HG02870 (cell line): ENCODE data around the gene ABHD6.
"Not testable (repeated sequence)": the region's sequence is repeated elsewhere in the genome, so short reads cannot be mapped to it uniquely, and the experiment has no call there.

Experiments used
- ATAC-seq: cut with Tn5 transposase; IDR thresholded peaks from one replicate; pipeline ENCODE4 v1.9.1; 2021; ENCODE audit warnings: mild to moderate bottlenecking, moderate library complexity; ENCODE audit not compliant: unreplicated experiment

ABHD6 gene

DNA sequence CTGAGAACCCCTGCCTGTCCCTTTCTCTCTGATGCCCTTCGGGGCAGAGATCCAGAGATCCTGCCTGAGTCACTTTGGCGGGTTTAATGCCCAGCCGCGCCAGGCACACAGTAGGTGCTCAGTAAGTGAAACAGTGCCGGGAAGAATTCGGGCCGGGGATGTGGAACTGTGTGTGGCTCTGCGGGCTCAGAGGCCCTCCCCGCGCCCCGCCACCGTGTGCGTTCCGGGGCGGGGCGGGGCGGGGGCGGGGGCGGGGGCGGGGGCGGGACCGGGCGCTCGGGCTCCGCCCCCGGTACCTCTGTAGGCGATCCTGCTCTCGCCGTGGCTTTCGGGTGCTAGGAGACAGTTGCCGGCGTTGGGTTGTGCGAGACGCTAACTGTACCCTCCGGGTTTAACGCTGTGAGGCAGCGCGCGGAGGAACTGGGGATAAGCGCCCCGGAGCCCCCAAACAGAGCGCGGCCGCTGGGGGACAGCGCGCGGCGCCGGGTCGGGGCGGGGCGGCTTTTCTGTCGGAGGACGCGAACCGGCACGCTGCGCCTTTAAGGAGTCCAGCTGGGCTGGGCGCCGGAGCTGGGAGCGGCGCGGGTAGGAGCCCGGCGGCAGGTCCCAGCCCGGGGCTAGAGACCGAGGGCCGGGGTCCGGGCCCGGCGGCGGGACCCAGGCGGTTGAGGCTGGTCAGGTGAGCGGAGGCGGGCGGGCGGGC is at the start of gene ABHD6:
Gene ABHD6 (plus strand): TSS at position 555 of the 703 bp plus-strand sequence. CDS start 18,795 bp downstream, outside the sequence.
- peak; percentile 72 for ATAC-seq

- ATAC-seq = no peak
Measured at GRCh38 chr3:58188173-58188564, 49.4 kb upstream of the ABHD6 start.

GRCh38 chr3:58188921-58189451 is 48.6 kb upstream of the ABHD6 start:
- ATAC-seq = no peak

DNA sequence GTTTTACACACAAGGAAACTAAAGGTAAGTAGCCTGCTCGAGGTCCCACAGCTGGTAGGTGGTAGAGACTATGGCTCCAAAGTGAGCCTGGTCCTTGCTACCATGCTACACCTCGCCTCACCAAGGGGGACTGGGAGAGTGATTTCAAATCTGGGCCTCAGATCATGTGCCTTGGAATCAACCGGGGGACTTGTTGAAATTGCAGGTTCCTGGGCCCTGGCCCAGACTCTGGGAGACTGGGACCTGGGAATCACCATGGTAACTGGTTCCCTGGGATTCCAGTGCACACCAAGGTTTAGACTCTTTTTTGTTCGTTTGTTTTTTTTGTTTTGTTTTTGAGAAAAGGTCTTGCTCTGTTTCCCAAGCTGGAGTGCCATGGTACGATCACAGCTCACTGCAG is 47.9 kb upstream of the ABHD6 start:
- no peak for ATAC-seq

GRCh38 chr3:58190291-58190690 is 47.3 kb upstream of the ABHD6 start:
- ATAC-seq = no peak

DNA sequence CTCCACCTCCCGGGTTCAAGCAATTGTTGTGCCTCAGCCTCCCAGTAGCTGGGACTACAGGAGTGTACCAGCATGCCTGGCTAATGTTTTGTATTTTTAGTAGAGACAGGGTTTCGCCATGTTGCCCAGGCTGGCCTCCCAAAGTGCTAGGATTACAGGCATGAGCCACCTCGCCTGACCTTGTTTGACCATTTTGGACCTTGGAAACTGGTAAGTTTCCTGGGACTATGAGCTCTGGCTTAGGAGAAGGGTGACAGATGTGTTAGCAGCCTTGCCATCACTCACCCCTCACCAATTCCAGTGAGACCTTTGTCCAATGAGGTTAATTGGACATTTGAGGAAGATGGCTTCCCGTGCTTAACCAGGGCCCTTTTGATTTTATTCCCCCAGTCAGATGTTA is 46.7 kb upstream of the ABHD6 start:
- no peak for ATAC-seq

GRCh38 chr3:58191361-58191991 is 46.1 kb upstream of the ABHD6 start:
- ATAC-seq = no peak

DNA sequence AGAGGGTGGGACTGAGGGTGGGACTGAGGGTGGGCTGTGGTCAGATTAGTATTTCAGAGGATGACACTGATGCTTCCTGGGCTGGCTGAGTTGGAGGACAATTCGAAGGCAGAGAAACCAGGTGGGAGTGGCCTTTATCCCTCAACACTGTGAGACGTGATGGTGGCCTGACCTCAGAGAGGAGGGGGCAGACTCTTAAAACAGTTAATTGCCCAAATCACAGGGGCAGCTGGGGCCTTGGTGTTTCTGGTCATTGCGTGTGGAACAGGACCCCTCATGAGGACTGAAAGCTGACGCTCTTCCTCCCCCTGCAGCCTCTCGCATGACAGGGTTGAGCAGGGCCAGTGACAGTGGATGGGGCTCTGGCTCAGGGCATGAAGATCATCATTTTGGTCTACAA is 45.5 kb upstream of the ABHD6 start:
- ATAC-seq = no peak

GRCh38 chr3:58193682-58194407 is 43.7 kb upstream of the ABHD6 start:
- no peak for ATAC-seq

DNA sequence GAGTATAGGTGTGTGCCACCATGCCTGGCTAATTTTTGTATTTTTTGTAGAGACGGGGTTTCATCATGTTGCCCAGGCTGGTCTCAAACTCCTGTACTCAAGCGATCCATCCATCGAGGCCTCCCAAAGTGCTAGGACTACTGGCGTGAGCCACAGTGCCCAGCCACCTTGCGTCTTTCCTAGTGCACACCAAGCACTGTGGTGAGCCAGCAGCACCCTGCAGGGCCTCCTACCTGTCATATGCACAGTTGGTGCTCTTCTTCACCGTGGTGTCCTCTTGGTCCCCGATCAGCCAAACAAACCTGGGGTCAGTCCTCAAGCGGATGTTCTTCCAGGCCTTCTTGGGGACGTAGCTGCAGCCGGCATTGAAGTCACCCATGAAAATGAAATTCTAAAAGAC is 40.0 kb upstream of the ABHD6 start:
- no peak for ATAC-seq

- no peak for ATAC-seq
Measured at GRCh38 chr3:58198362-58198761, 39.2 kb upstream of the ABHD6 start.

DNA sequence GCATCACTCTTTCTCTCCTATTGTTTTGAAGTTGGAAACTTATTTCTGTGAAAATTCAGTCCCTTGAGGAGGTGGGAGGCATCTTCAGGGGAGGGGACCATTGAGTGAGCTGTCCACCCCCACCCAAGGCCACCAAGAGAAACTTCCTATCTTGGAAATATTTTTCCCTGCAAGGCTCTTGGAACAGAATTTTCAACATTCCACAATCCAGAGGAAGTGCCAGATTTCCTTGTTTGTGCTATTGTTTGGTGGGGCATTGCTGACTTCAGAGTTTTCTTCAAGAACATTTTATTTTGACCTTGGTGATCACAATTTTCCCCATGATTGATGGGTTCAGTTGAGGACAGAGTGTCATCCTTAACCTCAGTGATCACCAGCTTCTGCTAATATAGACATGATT is 38.8 kb upstream of the ABHD6 start:
- ATAC-seq = no peak

- ATAC-seq = no peak
Measured at GRCh38 chr3:58200121-58200709, 37.4 kb upstream of the ABHD6 start.

DNA sequence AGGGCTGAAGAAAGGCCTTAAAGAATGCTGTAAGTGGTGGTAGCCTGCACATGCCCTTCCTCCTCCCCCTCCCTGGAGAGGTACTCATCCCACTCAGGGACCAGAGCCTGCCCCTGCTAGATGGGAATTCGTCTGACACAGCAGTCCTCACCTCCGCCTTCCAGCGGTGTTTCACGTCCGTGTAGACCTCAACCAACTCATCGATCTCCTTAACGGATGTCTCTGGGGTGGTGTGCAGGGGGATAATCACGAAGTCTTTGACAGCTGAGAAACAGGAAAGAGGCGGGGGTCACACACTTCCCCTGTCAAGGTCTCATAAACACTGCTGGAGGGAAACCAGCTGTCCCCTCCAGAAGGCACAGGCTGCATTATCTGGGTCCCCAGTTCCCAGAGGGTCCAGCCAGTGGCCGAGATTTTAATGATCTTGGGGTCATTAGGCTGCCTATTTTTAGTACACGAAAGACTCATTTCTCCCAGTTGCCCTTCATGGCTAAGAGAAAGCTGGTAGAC is 36.7 kb upstream of the ABHD6 start:
- ATAC-seq = no peak

DNA sequence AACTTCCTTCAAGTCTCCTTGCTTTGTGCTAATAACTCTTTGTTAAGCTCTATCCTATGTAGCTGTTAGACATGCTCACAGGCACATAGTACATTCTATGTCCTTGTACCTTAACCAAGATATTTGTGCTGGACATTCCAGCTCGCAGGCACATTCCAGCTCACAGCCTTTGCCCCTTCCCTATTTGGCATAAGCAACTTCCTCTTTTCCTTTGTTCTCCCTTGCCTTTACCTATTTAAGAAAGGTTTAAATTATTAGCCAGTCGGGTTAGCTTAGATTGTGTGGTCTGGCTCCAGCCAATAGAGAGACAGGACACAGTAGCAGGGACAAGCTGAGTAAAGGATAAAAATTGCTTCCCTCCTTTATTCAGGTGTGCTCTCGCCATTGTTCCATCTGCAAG is 36.1 kb upstream of the ABHD6 start:
- ATAC-seq = not testable (repeated sequence)

DNA sequence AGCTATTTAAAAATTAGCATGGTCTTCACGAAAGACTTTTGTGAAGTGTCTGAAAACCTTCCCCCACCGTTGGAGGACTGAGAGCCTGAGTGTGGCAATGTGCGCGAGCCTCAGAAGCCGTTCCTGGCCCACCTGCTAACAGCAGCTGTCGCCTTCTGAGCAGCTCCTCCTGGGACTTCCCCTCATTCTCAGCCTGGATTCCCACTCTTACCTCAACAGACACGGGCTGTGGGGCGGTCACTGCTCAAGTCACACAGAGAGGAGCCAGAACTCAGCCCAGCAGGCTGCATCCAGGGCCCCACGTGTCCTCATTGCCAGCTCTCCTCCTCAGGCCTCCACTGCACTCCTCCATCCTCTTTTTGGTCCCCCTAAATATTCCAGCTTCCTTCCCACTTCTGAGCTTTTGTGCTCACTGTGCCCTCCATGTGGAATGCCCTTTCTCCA is 34.7 kb upstream of the ABHD6 start:
- peak; percentile 76 for ATAC-seq

GRCh38 chr3:58203541-58203940 is 34.1 kb upstream of the ABHD6 start:
- no peak for ATAC-seq

GRCh38 chr3:58204720-58205119 is 32.9 kb upstream of the ABHD6 start:
- no peak for ATAC-seq

- ATAC-seq = no peak
Measured at GRCh38 chr3:58205981-58206380, 31.6 kb upstream of the ABHD6 start.

- ATAC-seq = no peak
Measured at GRCh38 chr3:58206406-58207011, 31.1 kb upstream of the ABHD6 start.

GRCh38 chr3:58207954-58208353 is 29.6 kb upstream of the ABHD6 start:
- no peak for ATAC-seq
